GM12892 (cell line): ENCODE results near the gene TIRAP.

Source experiments
- DNase-seq: peaks from one replicate; pipeline ENCODE4 v3.0.0; 2011; ENCODE audit not compliant: insufficient read length
- FAIRE-seq: peaks from 2 replicates; lab custom pipeline; 2011; peaks lifted over from hg19 to GRCh38; lab: Jason Lieb, UNC
- POLR2A ChIP-seq: IDR thresholded peaks from 2 replicates; pipeline ENCODE4 v1.6.1; 2011; ENCODE audit warnings: low read depth, low read length, control low read depth
- POLR2AphosphoS5 ChIP-seq: IDR thresholded peaks from 2 replicates; pipeline ENCODE4 v1.6.1; 2011; ENCODE audit warnings: low read depth, low read length, control low read depth
- TAF1 ChIP-seq: IDR thresholded peaks from 2 replicates; pipeline ENCODE4 v1.6.1; 2011; ENCODE audit warnings: low read depth, mild to moderate bottlenecking, control low read depth, low read length, borderline replicate concordance

The TIRAP gene

DNA sequence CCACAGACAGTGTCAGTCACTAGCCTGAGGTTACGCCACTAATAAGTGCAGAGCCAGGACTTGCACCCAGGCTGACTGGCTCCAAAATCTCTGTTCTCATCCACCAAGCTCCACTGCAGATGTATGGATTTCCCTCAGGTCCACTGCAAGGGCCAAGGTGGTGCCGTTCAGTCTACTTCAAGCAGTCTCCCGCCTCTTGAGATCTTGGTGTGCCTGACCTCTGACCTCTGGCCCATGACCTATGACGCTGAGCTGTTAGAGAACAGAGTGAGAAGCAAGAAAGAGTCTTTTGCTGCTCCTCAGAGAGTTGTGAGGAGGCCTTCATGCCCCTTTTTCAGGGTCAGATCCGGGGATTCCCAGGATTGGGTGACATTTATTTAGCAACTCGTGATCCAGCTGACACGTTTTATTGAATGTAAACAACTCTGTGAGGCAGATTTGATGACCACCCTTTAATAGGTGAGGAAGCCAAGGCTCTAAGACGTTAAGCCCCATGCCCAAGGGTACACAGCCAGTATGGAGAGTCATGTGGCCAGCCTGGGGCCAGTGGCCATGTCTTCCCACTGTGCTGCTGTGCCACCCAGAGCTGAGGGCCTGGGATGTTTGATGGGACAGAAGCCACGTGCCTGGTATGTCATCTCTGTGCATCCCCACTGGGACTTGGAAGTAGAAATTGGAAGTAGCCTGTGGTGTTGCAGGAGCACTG lies 46.2 kb downstream of the TIRAP start:
- no peak for DNase-seq
- TF ChIP-seq TAF1, result no peak
- FAIRE-seq, result no peak

GRCh38 chr11:126329644-126330211 lies 46.8 kb downstream of the TIRAP start:
- DNase-seq (no peak), FAIRE-seq (no peak)
- TF ChIP-seq TAF1, result no peak
- no peak for TF ChIP-seq POLR2A
- no peak for TF ChIP-seq POLR2AphosphoS5

- DNase-seq, result no peak
- no peak for FAIRE-seq
- no peak for TF ChIP-seq POLR2A
- no peak for TF ChIP-seq POLR2AphosphoS5
- no peak for TF ChIP-seq TAF1
Observed at GRCh38 chr11:126331286-126331685, 48.4 kb downstream of the TIRAP start.

DNA sequence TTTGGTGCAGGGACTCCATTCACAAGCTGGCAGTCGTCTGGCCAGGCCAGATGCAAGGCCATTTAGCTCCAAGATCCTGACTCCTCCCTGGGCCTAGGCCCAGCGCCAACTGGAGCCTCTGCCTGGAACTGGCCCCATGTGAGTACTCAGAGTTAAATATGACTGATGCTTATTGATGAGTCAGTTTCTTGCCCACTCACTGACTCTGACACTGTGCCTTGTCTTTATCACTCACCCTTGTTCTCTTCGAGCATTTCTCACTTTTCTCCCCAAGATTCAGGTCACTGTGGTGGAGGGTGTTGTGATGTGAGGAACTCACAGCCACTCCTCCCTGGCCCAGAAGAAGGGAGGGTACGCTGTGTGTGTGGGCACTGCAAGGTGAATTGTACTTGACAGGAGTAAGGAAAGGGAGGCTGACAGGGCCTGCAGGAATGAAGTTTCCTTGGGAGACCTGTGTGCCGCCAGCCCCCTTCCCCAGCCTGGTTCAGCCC lies 49.4 kb downstream of the TIRAP start:
- DNase-seq (no peak), FAIRE-seq (no peak)
- TF ChIP-seq POLR2A (no peak), POLR2AphosphoS5 (no peak), TAF1 (no peak)

DNA sequence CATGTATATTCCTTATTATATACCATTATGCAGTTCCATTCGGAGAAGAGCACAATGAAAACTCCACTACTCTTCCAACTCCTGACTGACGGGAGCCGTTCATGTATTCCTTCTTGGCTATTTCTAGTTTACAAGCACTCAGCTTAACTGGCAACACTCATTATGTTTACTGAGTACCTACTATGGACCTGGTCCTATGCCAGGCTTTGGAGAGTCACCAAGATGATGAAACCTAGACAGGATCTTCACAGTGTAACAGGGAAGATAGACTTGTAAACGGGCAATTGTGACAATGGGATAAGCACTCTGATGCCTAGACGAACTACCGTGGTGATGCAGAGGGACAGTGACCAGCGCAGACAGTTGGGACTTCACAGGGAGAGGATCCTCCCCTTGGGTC lies 50.2 kb downstream of the TIRAP start:
- DNase-seq, result no peak
- TF ChIP-seq POLR2A (no peak), POLR2AphosphoS5 (no peak), TAF1 (no peak)

GRCh38 chr11:126334659-126335462 lies 52.0 kb downstream of the TIRAP start:
- TF ChIP-seq TAF1 (no peak), POLR2AphosphoS5 (no peak), POLR2A (no peak)
- no peak for DNase-seq
- no peak for FAIRE-seq

More for the DNA sequence above, 50.2 kb downstream of the TIRAP start:
- no peak for FAIRE-seq

DNA sequence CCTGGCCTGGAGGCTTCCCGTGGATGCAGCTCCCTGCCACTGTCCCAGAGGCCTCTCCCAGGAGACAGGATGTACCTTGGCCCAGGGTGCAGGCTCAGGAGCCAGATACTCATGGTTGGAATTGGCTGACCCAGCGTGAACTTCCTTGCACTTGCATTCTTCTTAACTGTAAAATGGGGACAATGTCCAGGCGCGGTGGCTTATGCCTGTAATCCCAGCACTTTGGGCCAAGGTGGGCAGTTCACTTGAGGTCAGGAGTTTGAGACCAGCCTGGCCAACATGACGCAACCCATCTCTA lies 52.5 kb downstream of the TIRAP start:
- FAIRE-seq (no peak), DNase-seq (no peak)
- TF ChIP-seq POLR2A (no peak), POLR2AphosphoS5 (no peak), TAF1 (no peak)

DNA sequence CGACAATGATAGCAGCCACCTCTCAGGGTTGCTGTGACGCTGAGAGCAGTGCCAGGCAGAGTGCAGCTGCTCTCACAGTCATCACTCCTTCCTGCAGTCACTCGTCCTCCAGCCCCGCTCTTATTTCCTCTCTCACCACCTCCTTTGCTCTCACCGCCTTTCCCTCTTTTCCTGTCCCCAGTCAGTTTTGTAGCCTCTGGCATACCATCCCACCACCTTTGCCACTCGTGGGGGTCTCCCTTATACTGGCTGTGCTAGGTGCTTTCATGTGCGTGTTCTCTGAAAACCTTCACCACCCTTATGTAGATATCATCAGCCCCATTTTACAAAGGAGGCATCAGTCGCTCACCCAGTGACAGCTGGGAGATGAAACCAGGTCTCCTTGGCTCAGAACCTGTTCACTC lies 53.2 kb downstream of the TIRAP start:
- no peak for FAIRE-seq
- TF ChIP-seq POLR2A, result no peak
- TF ChIP-seq POLR2AphosphoS5, result no peak
- TF ChIP-seq TAF1, result no peak
- DNase-seq, result no peak

DNA sequence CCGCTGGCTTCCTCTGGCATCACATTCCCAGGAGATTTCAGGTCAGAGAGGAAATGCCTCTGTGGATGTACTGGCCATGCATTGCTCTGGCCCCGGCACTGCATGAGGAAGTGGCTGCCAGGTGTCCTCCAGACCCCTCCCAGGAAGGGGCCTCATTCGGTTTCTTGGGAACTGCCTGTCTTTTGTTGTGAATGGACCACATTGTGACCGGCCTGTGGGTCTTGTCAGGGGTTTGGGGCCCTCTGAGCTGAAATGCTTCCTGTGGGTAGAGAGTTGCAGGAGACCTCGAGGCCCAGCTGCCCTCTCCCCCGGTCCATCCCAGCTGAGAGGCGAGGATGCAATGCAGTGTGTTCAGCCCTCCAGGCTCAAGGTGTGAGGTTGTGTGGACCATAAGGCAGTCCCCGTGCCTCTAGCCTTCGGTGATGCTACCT lies 53.8 kb downstream of the TIRAP start:
- FAIRE-seq (no peak), DNase-seq (no peak)
- TF ChIP-seq POLR2AphosphoS5 (no peak), TAF1 (no peak), POLR2A (no peak)

DNA sequence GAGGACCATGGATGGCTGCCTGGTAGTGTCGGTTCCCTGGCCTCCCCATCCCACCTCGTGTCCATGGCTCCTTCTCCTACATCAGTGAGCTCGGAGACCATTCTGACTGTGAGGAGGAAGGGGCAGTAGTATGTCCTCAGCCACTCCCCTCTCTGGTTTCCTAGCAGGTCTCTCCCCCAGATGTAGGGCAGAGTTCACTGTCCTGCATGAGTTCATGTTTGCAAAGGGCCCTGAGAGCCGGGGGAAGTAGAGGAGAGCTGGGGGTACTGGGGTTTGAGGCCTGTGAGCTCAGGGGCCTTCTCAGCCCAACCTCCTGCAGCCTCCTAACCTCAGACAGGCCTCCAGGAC lies 54.2 kb downstream of the TIRAP start:
- DNase-seq (no peak), FAIRE-seq (no peak)
- TF ChIP-seq TAF1 (no peak), POLR2A (no peak), POLR2AphosphoS5 (no peak)

DNA sequence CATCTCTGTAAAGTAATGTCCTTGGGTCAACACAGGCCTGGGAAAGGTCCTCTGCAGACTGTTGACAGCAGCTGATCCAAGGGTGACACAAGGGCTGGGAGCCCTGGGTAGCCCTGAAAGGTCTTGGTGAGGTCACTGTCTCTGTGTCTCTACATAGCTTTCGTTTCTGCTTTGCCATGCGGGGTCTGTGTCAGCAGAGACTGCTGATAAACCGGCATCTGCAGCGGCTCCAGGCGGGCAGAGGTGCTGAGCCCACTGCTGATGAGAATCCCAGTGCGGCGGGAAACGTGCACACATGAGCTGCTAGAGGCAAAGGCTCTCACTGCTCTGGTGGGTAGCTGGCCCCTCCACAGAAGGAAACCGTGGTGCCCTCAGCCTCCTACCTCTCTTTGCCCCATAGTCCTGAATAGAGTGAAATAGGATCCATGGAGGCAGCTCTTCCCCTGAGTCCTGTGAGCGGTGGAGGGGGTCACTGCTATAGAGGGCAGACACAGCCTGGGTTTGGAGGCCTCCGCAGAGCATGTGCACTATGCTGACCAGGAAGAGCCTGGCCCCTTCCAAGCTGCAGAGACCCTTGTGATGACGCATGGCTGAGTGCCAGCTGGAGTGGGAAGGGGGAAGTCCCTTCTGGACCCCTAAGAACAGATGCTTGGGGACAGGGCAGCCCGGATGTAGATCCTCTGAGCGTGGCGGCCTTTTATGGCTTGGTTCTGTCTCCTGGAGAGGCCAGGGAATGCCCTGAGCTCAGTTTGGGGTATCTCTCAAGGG lies 54.8 kb downstream of the TIRAP start:
- TF ChIP-seq POLR2AphosphoS5 (no peak), TAF1 (no peak), POLR2A (no peak)
- DNase-seq (no peak), FAIRE-seq (no peak)
